ENCODE measurements around the gene BRD4. TPM values are rescaled to one million over a fixed set of nuclear protein-coding genes. Genes with fewer than 3 reads are reported as not detected.
"Not testable (repeated sequence)": the region's sequence is repeated elsewhere in the genome, so short reads cannot be mapped to it uniquely, and the experiment has no call there.

BRD4 gene
- total and polyA plus RNA-seq, 11 donors, result 31.1 to 78.9 (median 61.8) TPM

DNA sequence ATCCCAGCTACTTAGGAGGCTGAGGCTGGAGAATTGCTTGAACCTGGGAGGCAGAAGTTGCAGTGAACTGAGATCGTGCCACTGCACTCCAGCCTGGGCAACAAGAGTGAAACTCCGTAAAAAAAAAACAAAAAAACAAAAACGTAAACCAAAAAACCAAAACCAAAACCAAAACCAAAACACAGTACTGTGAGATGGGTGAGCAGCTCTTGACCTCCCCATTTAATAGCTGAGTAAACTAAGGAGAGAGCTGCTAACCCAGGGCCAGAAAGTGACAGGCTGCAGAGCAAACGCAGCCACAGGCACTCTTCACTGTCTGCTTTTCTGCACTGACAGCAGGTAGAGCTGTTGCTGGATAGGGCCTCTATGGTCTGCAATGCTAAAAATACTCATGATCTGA lies 27.7 kb upstream of the BRD4 start:
- intact Hi-C loops (cut with DNase I); H3K27ac ChIP-seq; H3K9me3 ChIP-seq; ATAC-seq; H3K27me3 ChIP-seq; DNase-seq; H3K4me3 ChIP-seq: not testable (repeated sequence)
- peaks cover 0 to 12% (median 0%) of the 10 kb centered on the region in 12 donors for H3K4me1 ChIP-seq
- 77 to 87% (median 82%) methylated on average over 4 of the region's 4 CpGs for WGBS, 4 donors
- peaks cover 0 to 82% (median 81%) of the 10 kb centered on the region in 9 donors for H3K36me3 ChIP-seq

DNA sequence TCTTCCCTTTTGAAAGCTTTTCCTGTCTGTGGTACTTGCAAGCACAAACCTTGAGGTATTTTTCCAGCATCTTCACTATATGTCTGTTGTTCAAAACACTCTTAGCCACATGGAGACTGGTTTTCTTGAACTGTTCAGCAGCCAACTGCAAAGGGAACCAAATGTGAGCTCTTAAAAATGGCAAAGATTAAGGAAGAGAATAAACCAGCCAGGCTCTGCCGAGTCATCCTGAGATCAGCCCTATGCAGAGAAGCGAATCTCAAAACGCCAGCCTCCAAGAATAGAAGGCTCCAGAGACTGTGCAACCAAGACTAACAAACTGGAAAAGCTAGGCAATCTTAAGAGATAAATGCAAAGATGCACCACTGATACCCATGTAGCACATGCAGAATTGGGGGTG lies 26.6 kb upstream of the BRD4 start:
- Histone ChIP-seq H3K4me1 (peaks cover 0 to 12% (median 0%) of the 10 kb centered on the region in 12 donors), H3K9me3 (no peaks in the 10 kb centered on the region), H3K36me3 (peaks cover 0 to 84% (median 82%) of the 10 kb centered on the region in 9 donors), H3K4me3 (no peak overlapping the region), H3K27me3 (no peaks in the 10 kb centered on the region), H3K27ac (no peak overlapping the region)
- no peak for ATAC-seq
- intact Hi-C loops (cut with DNase I), result no loop called here
- no peak for TF ChIP-seq POLR2A (IDR thresholded peaks at IDR 0.05)
- TF ChIP-seq, protein P1, sequence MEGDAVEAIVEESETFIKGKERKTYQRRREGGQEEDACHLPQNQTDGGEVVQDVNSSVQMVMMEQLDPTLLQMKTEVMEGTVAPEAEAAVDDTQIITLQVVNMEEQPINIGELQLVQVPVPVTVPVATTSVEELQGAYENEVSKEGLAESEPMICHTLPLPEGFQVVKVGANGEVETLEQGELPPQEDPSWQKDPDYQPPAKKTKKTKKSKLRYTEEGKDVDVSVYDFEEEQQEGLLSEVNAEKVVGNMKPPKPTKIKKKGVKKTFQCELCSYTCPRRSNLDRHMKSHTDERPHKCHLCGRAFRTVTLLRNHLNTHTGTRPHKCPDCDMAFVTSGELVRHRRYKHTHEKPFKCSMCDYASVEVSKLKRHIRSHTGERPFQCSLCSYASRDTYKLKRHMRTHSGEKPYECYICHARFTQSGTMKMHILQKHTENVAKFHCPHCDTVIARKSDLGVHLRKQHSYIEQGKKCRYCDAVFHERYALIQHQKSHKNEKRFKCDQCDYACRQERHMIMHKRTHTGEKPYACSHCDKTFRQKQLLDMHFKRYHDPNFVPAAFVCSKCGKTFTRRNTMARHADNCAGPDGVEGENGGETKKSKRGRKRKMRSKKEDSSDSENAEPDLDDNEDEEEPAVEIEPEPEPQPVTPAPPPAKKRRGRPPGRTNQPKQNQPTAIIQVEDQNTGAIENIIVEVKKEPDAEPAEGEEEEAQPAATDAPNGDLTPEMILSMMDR (IDR thresholded peaks at IDR 0.05), result no peak
- 84 to 94% (median 86%) methylated on average over 3 of the region's 3 CpGs for WGBS, 4 donors
- DNase-seq, result no peak

- WGBS, 4 donors, result 96 to 99% (median 98%) methylated on average over 4 of the region's 4 CpGs
- Histone ChIP-seq H3K9me3 (no peaks in the 10 kb centered on the region), H3K4me1 (peaks cover 0 to 12% (median 0%) of the 10 kb centered on the region in 12 donors), H3K27ac (no peak overlapping the region), H3K4me3 (no peak overlapping the region), H3K36me3 (peaks cover 0 to 94% (median 90%) of the 10 kb centered on the region in 9 donors), H3K27me3 (no peaks in the 10 kb centered on the region)
- ATAC-seq, result no peak
- intact Hi-C loops (cut with DNase I), result no loop called here
- TF ChIP-seq, protein P1 (IDR thresholded peaks at IDR 0.05), result no peak
- TF ChIP-seq POLR2A (IDR thresholded peaks at IDR 0.05), result no peak
- DNase-seq, result no peak
Measured at GRCh38 chr19:15357906-15358305, 25.6 kb upstream of the BRD4 start.

DNA sequence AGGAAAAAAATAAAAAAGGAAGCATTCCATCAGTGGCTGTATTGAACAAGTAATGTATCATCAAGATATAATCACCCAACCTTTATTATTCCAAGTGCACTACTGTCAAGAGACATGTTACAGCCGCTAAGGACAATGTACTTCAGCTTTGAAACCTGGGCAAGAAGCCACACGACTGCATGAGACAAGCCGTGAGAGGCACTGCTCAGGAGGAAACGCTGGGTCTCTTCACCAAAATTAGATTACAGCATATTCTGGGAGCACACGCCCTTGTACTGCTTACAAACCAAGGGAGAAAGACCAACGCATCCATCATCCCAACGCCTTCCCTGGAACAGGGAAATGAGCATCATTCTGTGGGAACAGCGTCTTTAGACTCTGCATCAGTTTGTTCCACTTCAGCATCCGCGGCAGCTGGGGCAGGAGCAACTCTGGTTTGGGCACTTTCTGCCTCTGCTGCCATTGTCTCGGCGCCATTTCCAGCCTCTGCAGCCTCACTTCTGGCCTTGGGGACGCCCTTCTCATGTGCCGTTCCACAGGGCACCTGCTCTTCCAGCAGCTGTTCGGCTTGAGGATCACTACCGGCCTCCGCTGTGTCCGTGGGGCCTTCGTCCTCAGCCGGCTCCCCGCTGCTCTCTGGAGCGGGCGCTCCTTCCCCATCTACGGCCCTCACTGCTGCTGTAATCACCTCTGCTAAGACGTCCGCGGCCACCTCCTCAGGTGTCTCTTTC lies 22.4 kb upstream of the BRD4 start:
- intact Hi-C loops (cut with DNase I), result no loop called here
- peaks cover 0 to 77% (median 66%) of the 10 kb centered on the region in 9 donors for H3K36me3 ChIP-seq
- peak; percentile 52 to 77 (median 65) for ATAC-seq
- H3K27me3 ChIP-seq, result no peaks in the 10 kb centered on the region
- H3K4me1 ChIP-seq, result peaks cover 0 to 10% (median 0%) of the 10 kb centered on the region in 12 donors
- H3K4me3 ChIP-seq, result no peak overlapping the region
- H3K27ac ChIP-seq, result no peak overlapping the region
- TF ChIP-seq POLR2A (IDR thresholded peaks at IDR 0.05), result no peak
- TF ChIP-seq, protein P1 (IDR thresholded peaks at IDR 0.05), result no peak
- peak in 1 of 5 donors; percentile 56 for DNase-seq
- 77 to 79% (median 77%) methylated on average over 27 of the region's 27 CpGs for WGBS, 4 donors
- H3K9me3 ChIP-seq, result no peaks in the 10 kb centered on the region
